ENCODE measurements around the gene PTX4.
"Not testable (repeated sequence)": the region's sequence is repeated elsewhere in the genome, so short reads cannot be mapped to it uniquely, and the experiment has no call there.

Gene PTX4

GRCh38 chr16:1443980-1444729, 44.6 kb downstream of the PTX4 start, which contains the start of gene CCDC154:
CCDC154 (minus strand) TSS chr16:1444556; CDS start chr16:1444322, 234 bp downstream.
- no peak for DNase-seq (ENCODE audit: low read depth in 2 of 2)

- no peak for DNase-seq (ENCODE audit: low read depth in 2 of 2)
These were observed 45.3 kb downstream of the PTX4 start for GRCh38 chr16:1443403-1443973.

GRCh38 chr16:1442697-1443096, 46.0 kb downstream of the PTX4 start:
- no peak for DNase-seq (ENCODE audit: low read depth in 2 of 2)

GRCh38 chr16:1441391-1441829, 47.3 kb downstream of the PTX4 start:
- DNase-seq (ENCODE audit: low read depth in 2 of 2): no peak

GRCh38 chr16:1439699-1440074, 49.1 kb downstream of the PTX4 start:
- DNase-seq (ENCODE audit: low read depth in 2 of 2): not testable (repeated sequence)

- DNase-seq (ENCODE audit: low read depth in 2 of 2): no peak
These were observed 49.6 kb downstream of the PTX4 start for GRCh38 chr16:1439058-1439698.

- DNase-seq (ENCODE audit: low read depth in 2 of 2): no peak
These were observed 50.3 kb downstream of the PTX4 start for GRCh38 chr16:1438229-1439057.

- no peak for DNase-seq (ENCODE audit: low read depth in 2 of 2)
These were observed 51.1 kb downstream of the PTX4 start for GRCh38 chr16:1437606-1438005.

GRCh38 chr16:1436731-1437355, 51.9 kb downstream of the PTX4 start:
- DNase-seq (ENCODE audit: low read depth in 2 of 2): no peak

GRCh38 chr16:1435921-1436697, 52.6 kb downstream of the PTX4 start:
- DNase-seq (ENCODE audit: low read depth in 2 of 2): no peak
